Endothelial cell of umbilical vein (primary cell): ENCODE results near the gene MIPEP. TPM values are rescaled to one million over a fixed set of nuclear protein-coding genes. Genes with fewer than 3 reads are reported as not detected.

Source experiments
- BruUV-seq: library from RNA; stranded (reverse); fragments of 400-500 nt; replicated peaks from 2 replicates; lab custom pipeline; 2021; lab: Mats Ljungman, UMichigan
- CTCF ChIA-PET: fragments of 300-600, 350-600 bp; sonication (Branson Sonifier 250); formaldehyde crosslinking; loops from one replicate; lab custom pipeline; 2021; ENCODE audit warnings: antibody characterized with exemption, inconsistent platforms; lab: Charles Lee
- POLR2A ChIA-PET: fragments of 300-600, 350-600 bp; sonication (Branson Sonifier 250); formaldehyde crosslinking; loops from one replicate; lab custom pipeline; 2021; ENCODE audit warnings: antibody characterized with exemption, inconsistent platforms; lab: Charles Lee
- DNase-seq: peaks from one replicate; pipeline ENCODE4 v3.0.0-alpha.2; 2011; ENCODE audit warnings: low read depth, low spot score
- FAIRE-seq: peaks from 2 replicates; lab custom pipeline; 2011; peaks lifted over from hg19 to GRCh38; lab: Jason Lieb, UNC
- H2AFZ ChIP-seq: 2 replicates; pipeline ENCODE4 v1.6.0; 2012; ENCODE audit warnings: low read depth, low read length, control low read depth, inconsistent platforms
- H3K27ac ChIP-seq: 2 replicates; pipeline ENCODE4 v1.5.1; 2011; ENCODE audit warnings: low read depth, mild to moderate bottlenecking, control low read depth, low read length, moderate library complexity; ENCODE audit not compliant: insufficient read depth
- H3K27me3 ChIP-seq, 2 experiments: 2 replicates each; pipeline versions ENCODE4 v1.6.0 to v1.6.1; 2011; ENCODE audit warnings: low read length in 2 of 2, mixed read lengths in 1 of 2; ENCODE audit not compliant: control insufficient read depth in 2 of 2, insufficient read depth in 2 of 2
- H3K36me3 ChIP-seq, 2 experiments: 2 replicates in 1 of 2; 3 replicates in 1 of 2; pipeline ENCODE4 v1.5.1; 2011; ENCODE audit warnings: low read length in 2 of 2, mild to moderate bottlenecking in 1 of 2, moderate library complexity in 1 of 2; ENCODE audit not compliant: control insufficient read depth in 2 of 2, insufficient read depth in 2 of 2; ENCODE audit errors: extremely low read depth in 1 of 2
- H3K4me1 ChIP-seq: 3 replicates; pipeline ENCODE4 v1.5.1; 2011; ENCODE audit warnings: mild to moderate bottlenecking, low read length; ENCODE audit not compliant: control insufficient read depth, insufficient read depth; ENCODE audit errors: extremely low read depth
- H3K4me2 ChIP-seq: 2 replicates; pipeline ENCODE4 v1.6.1; 2011; ENCODE audit warnings: low read length, control low read depth, mixed read lengths; ENCODE audit not compliant: insufficient read depth
- H3K4me3 ChIP-seq, 3 experiments: fragments of 200-600 bp in 1 of 3; sonication (generic), shearing (Covaris generic) in 1 of 3; replicated peaks in 1 of 3; 2 replicates each; pipeline ENCODE4 v1.5.1; 2011 to 2016; ENCODE audit warnings: control low read depth in 3 of 3, low read length in 3 of 3, mild to moderate bottlenecking in 2 of 3, inconsistent platforms in 1 of 3, low read depth in 1 of 3, moderate library complexity in 1 of 3; ENCODE audit not compliant: insufficient read depth in 1 of 3
- H3K79me2 ChIP-seq: 2 replicates; pipeline ENCODE4 v1.6.0; 2012; ENCODE audit warnings: low read length, inconsistent platforms; ENCODE audit not compliant: control insufficient read depth, insufficient read depth
- H3K9ac ChIP-seq: replicated peaks from 2 replicates; pipeline ENCODE3; 2011; ENCODE audit warnings: low read length, control low read depth; ENCODE audit not compliant: insufficient read depth; ENCODE audit errors: extremely low read depth
- H3K9me1 ChIP-seq: replicated peaks from 3 replicates; pipeline ENCODE4 v1.6.0; 2011; ENCODE audit warnings: mild to moderate bottlenecking, low read length; ENCODE audit not compliant: control insufficient read depth, insufficient read depth; ENCODE audit errors: extremely low read depth
- H3K9me3 ChIP-seq: replicated peaks from 2 replicates; pipeline ENCODE4 v1.5.1; 2012; ENCODE audit warnings: low read length, inconsistent platforms; ENCODE audit not compliant: control insufficient read depth, insufficient read depth
- H4K20me1 ChIP-seq: replicated peaks from 2 replicates; pipeline ENCODE3; 2011; ENCODE audit warnings: mild to moderate bottlenecking, low read length; ENCODE audit not compliant: control insufficient read depth, insufficient read depth; ENCODE audit errors: extremely low read depth
- CTCF ChIP-seq, 2 donors: IDR thresholded peaks; 1 replicate in 1 of 2; 2 replicates in 1 of 2; pipeline ENCODE4 v1.5.1; 2011; ENCODE audit warnings: low read length in 2 of 2, mild to moderate bottlenecking in 2 of 2, moderate library complexity in 2 of 2, control low read depth in 1 of 2, inconsistent platforms in 1 of 2, low read depth in 1 of 2; ENCODE audit not compliant: insufficient read depth in 1 of 2; ENCODE audit errors: extremely low read depth in 1 of 2
- EZH2 ChIP-seq: IDR thresholded peaks from 2 replicates; pipeline ENCODE4 v1.6.1; 2012; ENCODE audit warnings: borderline replicate concordance, low read depth, mild to moderate bottlenecking, moderate library complexity, low read length, inconsistent platforms; ENCODE audit not compliant: severe bottlenecking
- GATA2 ChIP-seq: IDR thresholded peaks from 2 replicates; pipeline ENCODE4 v1.7.0; 2011; ENCODE audit warnings: low read depth, mild to moderate bottlenecking, moderate library complexity, mixed read lengths, low read length; ENCODE audit not compliant: insufficient read length, insufficient read depth
- JUN ChIP-seq: IDR thresholded peaks from 2 replicates; pipeline ENCODE4 v1.6.1; 2011; ENCODE audit warnings: borderline replicate concordance, low read depth; ENCODE audit not compliant: insufficient read length, insufficient read depth
- POLR2A ChIP-seq: IDR thresholded peaks from 2 replicates; pipeline ENCODE4 v1.6.1; 2012; ENCODE audit warnings: low read depth, mild to moderate bottlenecking, control low read depth, low read length
- POLR2AphosphoS5 ChIP-seq: IDR thresholded peaks from 2 replicates; pipeline ENCODE4 v1.6.1; 2012; ENCODE audit warnings: low read depth, mild to moderate bottlenecking, control low read depth, low read length, moderate library complexity; ENCODE audit not compliant: insufficient read depth
- dilution Hi-C: fragments of 300-500 bp; cut with MboI; formaldehyde crosslinking; loops from one replicate; pipeline ENCODE4 v1.15.0; 2019; ENCODE audit warnings: low sequenced_read_pairs; ENCODE audit not compliant: extremely low pct_ligation_motif_present
- intact Hi-C: fragments of 100-400 bp; cut with micrococcal nuclease; formaldehyde crosslinking; loops from one replicate; pipeline ENCODE4 v1.10.0; 2022
- polyA plus RNA-seq, 4 experiments: library from polyadenylated mRNA; depleted of rRNA in 3 of 4; stranded (reverse) in 3 of 4; unstranded in 1 of 4; fragments of >200 nt; gene quantifications; 2 replicates each; pipeline versions ENCODE4 v1.2.1 to v1.2.3, GENCODE V29; 2011 to 2012; ENCODE audit warnings: missing spikeins in 1 of 4
- total RNA-seq: library from RNA; stranded (reverse); gene quantifications from 2 replicates; pipeline ENCODE4 v1.2.3, GENCODE V29; 2021

Gene MIPEP
- total and polyA plus RNA-seq, 2 donors (not counting 3 experiments of a cell fraction or from before 2014, with no cell fraction given): 12.4 to 19.2 TPM

GRCh38 chr13:23725922-23726321 lies 163.3 kb downstream of the MIPEP start:
- no peak overlapping the region for H3K4me2 ChIP-seq

More at GRCh38 chr13:23725922-23726321, 163.3 kb downstream of the MIPEP start:
- Histone ChIP-seq H3K4me3 (no peak overlapping the region), H3K9me3 (no peaks in the 10 kb centered on the region), H3K9me1 (no peaks in the 10 kb centered on the region), H3K36me3 (no peaks in the 10 kb centered on the region), H3K79me2 (no peaks in the 10 kb centered on the region), H2AFZ (no peak overlapping the region), H3K4me1 (no peaks in the 10 kb centered on the region), H3K27ac (no peak overlapping the region), H4K20me1 (no peaks in the 10 kb centered on the region), H3K9ac (no peak overlapping the region), H3K27me3 (no peaks in the 10 kb centered on the region)
- no peak for DNase-seq
- ChIA-PET POLR2A (no interaction called here), CTCF (interaction anchor here (1.4 kb wide), 1 partner anchor 16 kb away, joined by 5 read pairs; no protein-coding TSS in a partner anchor)
- FAIRE-seq: no peak
- dilution Hi-C loops: no loop called here
- BruUV-seq: no TSS peak
- intact Hi-C loops: no loop called here
- no peak for TF ChIP-seq GATA2
- no peak for TF ChIP-seq CTCF (IDR thresholded peaks at IDR 0.05; ENCODE audit: extremely low read depth in 1 of 2, insufficient read depth in 1 of 2, low read depth in 1 of 2, low read length in 2 of 2)
- TF ChIP-seq EZH2: no peak
- no peak for TF ChIP-seq POLR2A
- no peak for TF ChIP-seq JUN
- TF ChIP-seq POLR2AphosphoS5: no peak
